Activated T-helper 1 cell treated with anti-CD3 and anti-CD28 coated beads, Interleukin-12 subunit alpha, Interleukin-12 subunit beta, Interleukin-2, Interleukin-4 antibody, amounts not matched to agents 30 ng/mL and 10 ng/mL and 1 ng/mL, durations not matched to agents 14 hours and 24 hours and 36 hours (primary cell): ENCODE results near the gene CSNK1G1. TPM values are rescaled to one million over a fixed set of nuclear protein-coding genes. Genes with fewer than 3 reads are reported as not detected.

ENCODE experiments used
- DNase-seq: peaks from one replicate; pipeline ENCODE4 v3.0.0; 2021; ENCODE audit warnings: low spot score
- H3K27ac Mint-ChIP-seq: one replicate; pipeline ENCODE4 v1.8.0; 2021; ENCODE audit warnings: mild to moderate bottlenecking, mixed read lengths
- H3K27me3 Mint-ChIP-seq: one replicate; pipeline ENCODE4 v1.8.0; 2022; ENCODE audit warnings: mild to moderate bottlenecking, moderate library complexity, mixed read lengths; ENCODE audit not compliant: insufficient read depth
- H3K36me3 Mint-ChIP-seq: one replicate; pipeline ENCODE4 v1.8.0; 2021; ENCODE audit warnings: low read depth, mixed read lengths
- H3K4me1 Mint-ChIP-seq: one replicate; pipeline ENCODE4 v1.8.0; 2021; ENCODE audit warnings: low read depth, mixed read lengths
- H3K4me3 Mint-ChIP-seq: one replicate; pipeline ENCODE4 v1.8.0; 2021; ENCODE audit warnings: mild to moderate bottlenecking, moderate library complexity, mixed read lengths
- H3K9me3 Mint-ChIP-seq: one replicate; pipeline ENCODE4 v1.8.0; 2021; ENCODE audit warnings: mixed read lengths
- intact Hi-C: fragments of 100-400 bp; cut with micrococcal nuclease; formaldehyde crosslinking; loops from one replicate; pipeline ENCODE4 v1.15.1; 2024
- total RNA-seq: library from RNA; stranded (reverse); gene quantifications from 2 replicates; pipeline ENCODE4 v1.2.3, GENCODE V29; 2022

Gene CSNK1G1
- total RNA-seq, 1 donor from 2014 or later: 31.3 TPM

- H3K4me3 Mint-ChIP-seq: peak overlapping the region; percentile 32
- DNase-seq: no peak
- no peaks in the 10 kb centered on the region for H3K9me3 Mint-ChIP-seq
- peak overlapping the region; percentile 7 for H3K27ac Mint-ChIP-seq
- peaks cover 5% of the 10 kb centered on the region for H3K27me3 Mint-ChIP-seq
- peaks cover 3% of the 10 kb centered on the region for H3K36me3 Mint-ChIP-seq
- intact Hi-C loops: no loop called here
- peaks cover 15% of the 10 kb centered on the region for H3K4me1 Mint-ChIP-seq
Observed at GRCh38 chr15:64149424-64149823, 206.5 kb downstream of the CSNK1G1 start.

- no peak for DNase-seq
- Mint-ChIP-seq H3K27me3 (peaks cover 5% of the 10 kb centered on the region), H3K4me1 (peaks cover 12% of the 10 kb centered on the region), H3K9me3 (no peaks in the 10 kb centered on the region), H3K27ac (no peak overlapping the region), H3K36me3 (peaks cover 2% of the 10 kb centered on the region), H3K4me3 (no peak overlapping the region)
- intact Hi-C loops: no loop called here
Observed at GRCh38 chr15:64148581-64148980, 207.4 kb downstream of the CSNK1G1 start.

- intact Hi-C loops: no loop called here
- H3K4me1 Mint-ChIP-seq: peaks cover 7% of the 10 kb centered on the region
- H3K9me3 Mint-ChIP-seq: no peaks in the 10 kb centered on the region
- H3K4me3 Mint-ChIP-seq: no peak overlapping the region
- H3K36me3 Mint-ChIP-seq: no peaks in the 10 kb centered on the region
- no peak for DNase-seq
- H3K27ac Mint-ChIP-seq: no peak overlapping the region
- peaks cover 2% of the 10 kb centered on the region for H3K27me3 Mint-ChIP-seq
Observed at GRCh38 chr15:64148168-64148567, 207.8 kb downstream of the CSNK1G1 start.

GRCh38 chr15:64146885-64147681, 208.9 kb downstream of the CSNK1G1 start:
- Mint-ChIP-seq H3K27me3 (peaks cover 2% of the 10 kb centered on the region), H3K4me3 (no peak overlapping the region), H3K4me1 (peaks cover 7% of the 10 kb centered on the region), H3K36me3 (peaks cover 1% of the 10 kb centered on the region), H3K27ac (no peak overlapping the region), H3K9me3 (no peaks in the 10 kb centered on the region)
- intact Hi-C loops: no loop called here
- DNase-seq: no peak

DNA sequence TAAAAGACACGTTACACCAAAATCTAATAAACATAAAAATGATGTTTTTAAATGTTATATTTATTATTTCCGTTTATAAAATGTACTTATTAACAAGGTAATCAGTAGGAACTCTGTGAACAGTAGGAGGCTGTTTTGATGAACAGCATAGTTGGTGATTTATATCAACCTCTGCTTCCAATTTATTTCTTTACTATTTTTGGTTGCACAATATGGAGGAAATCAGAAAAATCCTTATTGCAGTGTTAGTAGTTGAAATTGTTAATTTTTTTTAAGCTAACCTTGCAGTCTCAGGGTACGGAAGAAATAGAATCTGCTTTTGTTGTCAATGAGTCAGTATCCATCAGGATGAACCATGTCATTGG, 209.5 kb downstream of the CSNK1G1 start:
- no peak for DNase-seq
- H3K4me3 Mint-ChIP-seq: no peak overlapping the region
- intact Hi-C loops: no loop called here
- H3K36me3 Mint-ChIP-seq: peaks cover 5% of the 10 kb centered on the region
- no peak overlapping the region for H3K27ac Mint-ChIP-seq
- peaks cover 2% of the 10 kb centered on the region for H3K27me3 Mint-ChIP-seq
- no peaks in the 10 kb centered on the region for H3K9me3 Mint-ChIP-seq
- peaks cover 7% of the 10 kb centered on the region for H3K4me1 Mint-ChIP-seq

DNA sequence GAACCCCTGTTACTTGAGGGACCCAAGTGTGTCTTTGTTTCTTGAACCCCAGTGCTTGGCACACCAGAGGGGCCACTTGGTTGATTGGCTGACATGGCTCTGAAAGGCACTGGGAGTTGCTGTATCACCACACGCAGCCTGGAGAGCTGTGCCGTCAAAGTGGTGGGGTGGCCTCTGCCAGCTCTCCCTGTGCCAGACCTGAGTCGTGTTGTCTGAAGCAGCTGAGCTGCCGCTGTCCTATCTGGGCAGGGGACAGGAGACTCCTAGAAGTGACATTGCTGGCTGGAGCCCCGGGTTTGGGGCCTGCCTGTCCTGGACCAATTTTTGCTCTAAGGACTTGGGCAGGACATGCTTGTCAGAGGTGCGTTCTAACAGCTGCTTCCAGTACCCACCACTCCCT, 209.9 kb downstream of the CSNK1G1 start:
- Mint-ChIP-seq H3K36me3 (peaks cover 10% of the 10 kb centered on the region), H3K4me1 (peaks cover 7% of the 10 kb centered on the region), H3K27me3 (peaks cover 2% of the 10 kb centered on the region), H3K4me3 (no peak overlapping the region), H3K27ac (no peak overlapping the region), H3K9me3 (no peaks in the 10 kb centered on the region)
- no peak for DNase-seq
- intact Hi-C loops: no loop called here

- Mint-ChIP-seq H3K27me3 (no peaks in the 10 kb centered on the region), H3K4me3 (no peak overlapping the region), H3K27ac (no peak overlapping the region), H3K9me3 (no peaks in the 10 kb centered on the region), H3K4me1 (peaks cover 5% of the 10 kb centered on the region), H3K36me3 (peaks cover 11% of the 10 kb centered on the region)
- intact Hi-C loops: no loop called here
- no peak for DNase-seq
Observed at GRCh38 chr15:64144565-64145281, 211.2 kb downstream of the CSNK1G1 start.

GRCh38 chr15:64144192-64144564, 211.8 kb downstream of the CSNK1G1 start:
- no peak overlapping the region for H3K4me3 Mint-ChIP-seq
- no peaks in the 10 kb centered on the region for H3K27me3 Mint-ChIP-seq
- DNase-seq: no peak
- intact Hi-C loops: no loop called here
- no peaks in the 10 kb centered on the region for H3K9me3 Mint-ChIP-seq
- H3K4me1 Mint-ChIP-seq: no peaks in the 10 kb centered on the region
- peaks cover 11% of the 10 kb centered on the region for H3K36me3 Mint-ChIP-seq
- H3K27ac Mint-ChIP-seq: no peak overlapping the region

DNA sequence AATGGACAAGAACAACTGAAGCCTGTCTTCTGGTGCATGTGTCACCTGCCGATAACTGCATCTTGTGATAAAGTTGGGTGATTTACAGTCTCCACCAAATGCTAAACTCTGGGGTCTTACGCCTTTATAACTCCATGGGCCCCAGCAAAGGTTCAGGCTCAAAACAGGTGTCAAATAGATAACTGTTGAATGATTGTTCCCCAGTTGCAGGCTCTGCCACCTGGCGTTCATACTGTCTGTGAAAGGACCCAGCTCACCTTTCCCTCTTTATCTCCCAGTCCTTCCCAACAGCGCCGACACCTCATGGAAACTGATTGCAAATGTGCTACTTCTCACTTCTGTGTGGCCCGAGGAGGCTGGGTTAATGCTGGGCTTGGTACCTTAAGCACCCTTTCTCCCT, 212.7 kb downstream of the CSNK1G1 start:
- Mint-ChIP-seq H3K9me3 (no peaks in the 10 kb centered on the region), H3K4me1 (no peaks in the 10 kb centered on the region), H3K27ac (no peak overlapping the region), H3K4me3 (no peak overlapping the region), H3K36me3 (peaks cover 13% of the 10 kb centered on the region), H3K27me3 (no peaks in the 10 kb centered on the region)
- DNase-seq: no peak
- intact Hi-C loops: no loop called here

DNA sequence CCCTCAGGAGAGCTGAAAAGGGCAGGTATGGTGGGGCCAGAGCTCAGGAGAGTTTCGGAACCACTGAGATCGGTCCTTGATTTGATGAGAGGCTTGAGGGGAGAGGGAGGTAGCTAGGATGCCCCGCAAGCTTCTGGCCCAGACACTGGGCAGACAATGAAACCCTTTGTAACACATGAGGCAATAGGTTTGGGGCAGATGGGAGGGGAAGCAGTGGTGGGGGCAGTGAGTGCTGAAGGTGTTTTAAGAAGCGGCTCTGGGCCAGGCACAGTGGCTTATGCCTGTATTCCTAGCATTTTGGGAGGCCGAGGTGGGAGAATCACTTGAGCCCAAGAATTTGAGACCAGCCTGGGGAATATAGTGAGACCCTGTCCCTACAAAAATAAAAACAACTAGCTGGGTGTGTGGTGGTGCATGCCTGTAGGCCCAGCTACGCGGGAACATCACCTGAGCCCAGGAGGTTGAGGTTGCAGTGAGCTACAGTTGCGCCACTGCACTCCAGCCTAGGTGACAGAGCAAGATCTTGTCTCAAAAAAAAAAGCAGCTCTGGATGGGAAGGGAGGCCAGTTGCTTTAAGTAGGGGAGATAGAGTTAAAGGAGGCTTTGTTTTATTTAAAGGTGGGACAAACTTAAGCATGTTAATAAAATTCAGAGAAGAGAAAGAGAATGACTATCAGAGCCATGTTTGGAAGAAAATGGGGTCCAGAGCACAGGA, 214.0 kb downstream of the CSNK1G1 start:
- Mint-ChIP-seq H3K9me3 (no peaks in the 10 kb centered on the region), H3K27ac (peak overlapping the region; percentile 36), H3K4me1 (no peaks in the 10 kb centered on the region), H3K27me3 (no peaks in the 10 kb centered on the region), H3K36me3 (peaks cover 17% of the 10 kb centered on the region), H3K4me3 (no peak overlapping the region)
- DNase-seq: no peak
- intact Hi-C loops: no loop called here

GRCh38 chr15:64138331-64138941, 217.5 kb downstream of the CSNK1G1 start:
- Mint-ChIP-seq H3K4me3 (no peak overlapping the region), H3K4me1 (no peaks in the 10 kb centered on the region), H3K27me3 (no peaks in the 10 kb centered on the region), H3K27ac (no peak overlapping the region), H3K36me3 (peaks cover 29% of the 10 kb centered on the region), H3K9me3 (no peaks in the 10 kb centered on the region)
- DNase-seq: no peak
- intact Hi-C loops: no loop called here

- DNase-seq: no peak
- Mint-ChIP-seq H3K27me3 (no peaks in the 10 kb centered on the region), H3K27ac (no peak overlapping the region), H3K4me3 (no peak overlapping the region), H3K36me3 (peaks cover 37% of the 10 kb centered on the region), H3K4me1 (no peaks in the 10 kb centered on the region), H3K9me3 (no peaks in the 10 kb centered on the region)
- intact Hi-C loops: no loop called here
Observed at GRCh38 chr15:64137226-64137833, 218.6 kb downstream of the CSNK1G1 start.
